T-helper 1 cell treated with Interleukin-12 subunit alpha and Interleukin-12 subunit beta and Interleukin-4 antibody, amounts not matched to agents 30 μg/mL and 1 μg/mL, for 36 hours (primary cell): Measurements from ENCODE around the gene ZNF423.

Experiments
- H3K27ac Mint-ChIP-seq: one replicate; pipeline ENCODE4 v1.8.0; 2021; ENCODE audit warnings: mild to moderate bottlenecking, mixed read lengths
- H3K27me3 Mint-ChIP-seq: one replicate; pipeline ENCODE4 v1.8.0; 2021; ENCODE audit warnings: low read depth, mixed read lengths
- H3K36me3 Mint-ChIP-seq: one replicate; pipeline ENCODE4 v1.8.0; 2021; ENCODE audit warnings: low read depth, mixed read lengths
- H3K4me1 Mint-ChIP-seq: one replicate; pipeline ENCODE4 v1.8.0; 2021; ENCODE audit warnings: low read depth, mixed read lengths
- H3K4me3 Mint-ChIP-seq: one replicate; pipeline ENCODE4 v1.8.0; 2021; ENCODE audit warnings: mild to moderate bottlenecking, moderate library complexity, mixed read lengths
- H3K9me3 Mint-ChIP-seq: one replicate; pipeline ENCODE4 v1.8.0; 2021; ENCODE audit warnings: mixed read lengths

ZNF423 gene

DNA sequence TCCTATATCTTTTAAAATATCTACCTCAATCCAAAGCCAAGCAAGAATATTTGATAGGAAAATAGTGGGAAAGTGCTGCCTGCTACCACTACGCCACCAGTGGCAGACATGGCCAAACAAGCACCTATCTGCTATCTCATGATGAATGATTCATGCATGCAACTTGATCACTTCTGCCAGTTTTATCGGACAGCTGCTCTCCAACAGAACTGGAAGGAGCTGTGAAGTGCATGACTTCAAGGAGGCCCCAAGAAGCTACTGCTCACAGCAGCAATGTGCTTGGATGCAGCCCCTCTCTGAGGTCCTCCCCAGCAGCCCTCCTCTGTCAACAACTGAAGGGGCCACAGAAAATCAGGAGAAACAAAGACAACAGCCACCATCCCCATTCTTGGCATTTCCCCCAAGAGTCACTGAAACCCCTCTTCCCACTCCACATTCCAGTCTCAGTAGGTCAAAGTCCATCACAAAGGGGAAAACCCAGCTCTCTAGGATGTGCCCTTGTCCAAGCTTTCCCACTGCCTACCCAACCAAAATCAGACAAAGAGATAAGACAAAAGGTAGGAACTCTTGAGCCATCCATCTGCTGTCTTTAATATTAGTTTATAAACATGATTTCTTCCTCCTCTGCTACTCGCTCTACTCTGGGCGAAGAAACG, 267.1 kb downstream of the ZNF423 start:
- no peak overlapping the region for H3K27ac Mint-ChIP-seq
- H3K27me3 Mint-ChIP-seq: no peaks in the 10 kb centered on the region
- H3K9me3 Mint-ChIP-seq: no peaks in the 10 kb centered on the region
- no peaks in the 10 kb centered on the region for H3K4me1 Mint-ChIP-seq
- no peak overlapping the region for H3K4me3 Mint-ChIP-seq
- H3K36me3 Mint-ChIP-seq: no peaks in the 10 kb centered on the region

GRCh38 chr16:49588026-49588425, 267.9 kb downstream of the ZNF423 start:
- H3K4me1 Mint-ChIP-seq: no peaks in the 10 kb centered on the region
- no peaks in the 10 kb centered on the region for H3K36me3 Mint-ChIP-seq
- H3K4me3 Mint-ChIP-seq: no peak overlapping the region
- no peaks in the 10 kb centered on the region for H3K9me3 Mint-ChIP-seq
- H3K27me3 Mint-ChIP-seq: no peaks in the 10 kb centered on the region
- no peak overlapping the region for H3K27ac Mint-ChIP-seq

- Mint-ChIP-seq H3K4me3 (no peak overlapping the region), H3K4me1 (no peaks in the 10 kb centered on the region), H3K36me3 (no peaks in the 10 kb centered on the region), H3K27me3 (no peaks in the 10 kb centered on the region), H3K9me3 (no peaks in the 10 kb centered on the region), H3K27ac (no peak overlapping the region)
Observed at GRCh38 chr16:49587511-49587910, 268.4 kb downstream of the ZNF423 start.

GRCh38 chr16:49586466-49587450, 269.2 kb downstream of the ZNF423 start:
- Mint-ChIP-seq H3K9me3 (no peaks in the 10 kb centered on the region), H3K4me3 (no peak overlapping the region), H3K4me1 (no peaks in the 10 kb centered on the region), H3K27me3 (no peaks in the 10 kb centered on the region), H3K27ac (no peak overlapping the region), H3K36me3 (no peaks in the 10 kb centered on the region)

DNA sequence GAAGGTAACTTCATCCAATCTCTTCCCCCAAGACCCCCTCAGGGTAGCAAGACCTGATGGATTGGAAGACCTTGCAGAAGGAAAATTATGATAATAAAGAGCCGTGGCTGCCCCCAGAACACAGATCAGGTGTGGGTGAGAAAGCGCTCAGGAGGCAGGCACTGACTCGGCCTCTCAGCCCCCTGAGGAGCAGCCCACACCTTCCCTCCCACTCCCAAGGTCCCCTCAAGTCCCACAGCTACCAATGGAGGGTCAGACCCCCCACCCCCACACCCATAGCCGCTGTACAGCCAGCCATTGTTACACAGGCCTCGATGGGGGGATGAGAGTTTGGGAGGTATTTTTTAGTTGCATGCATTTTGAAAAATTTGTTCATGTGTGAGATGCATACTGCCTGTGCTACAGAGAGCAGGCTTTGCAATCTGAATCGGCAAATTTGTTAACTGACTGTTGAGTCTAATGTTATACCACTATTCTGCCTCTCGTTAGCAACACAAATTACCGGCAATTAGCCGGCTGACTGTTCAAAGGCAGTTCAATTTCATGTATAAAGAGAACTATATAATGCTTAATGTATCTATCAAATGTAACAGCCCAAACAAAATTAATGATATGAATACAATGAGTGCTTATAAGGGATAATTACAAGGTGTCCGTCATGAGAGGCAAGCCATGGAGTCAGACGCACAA, 270.6 kb downstream of the ZNF423 start:
- Mint-ChIP-seq H3K36me3 (no peaks in the 10 kb centered on the region), H3K4me1 (no peaks in the 10 kb centered on the region), H3K4me3 (no peak overlapping the region), H3K9me3 (no peaks in the 10 kb centered on the region), H3K27me3 (no peaks in the 10 kb centered on the region), H3K27ac (no peak overlapping the region)

DNA sequence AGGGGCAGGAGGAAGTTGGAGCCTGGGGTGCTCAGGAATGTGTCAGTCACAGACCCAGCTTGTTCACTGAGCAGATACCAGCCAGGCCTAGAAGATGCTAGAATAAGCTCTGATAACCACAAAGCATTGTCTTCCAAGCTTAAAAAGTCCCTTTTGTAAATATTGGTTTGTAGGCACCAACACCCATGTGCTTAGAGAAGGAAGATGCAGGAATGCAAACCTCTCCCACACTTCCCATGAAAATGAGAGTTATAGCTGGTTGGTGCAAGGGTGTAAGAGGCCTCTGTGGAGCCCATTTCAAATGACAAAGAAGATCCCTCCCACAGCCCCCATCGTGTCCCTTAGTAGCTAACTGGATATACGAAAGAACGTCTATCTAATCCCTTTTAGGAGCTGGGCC, 272.0 kb downstream of the ZNF423 start:
- Mint-ChIP-seq H3K4me1 (no peaks in the 10 kb centered on the region), H3K9me3 (no peaks in the 10 kb centered on the region), H3K36me3 (no peaks in the 10 kb centered on the region), H3K27ac (no peak overlapping the region), H3K4me3 (no peak overlapping the region), H3K27me3 (no peaks in the 10 kb centered on the region)

DNA sequence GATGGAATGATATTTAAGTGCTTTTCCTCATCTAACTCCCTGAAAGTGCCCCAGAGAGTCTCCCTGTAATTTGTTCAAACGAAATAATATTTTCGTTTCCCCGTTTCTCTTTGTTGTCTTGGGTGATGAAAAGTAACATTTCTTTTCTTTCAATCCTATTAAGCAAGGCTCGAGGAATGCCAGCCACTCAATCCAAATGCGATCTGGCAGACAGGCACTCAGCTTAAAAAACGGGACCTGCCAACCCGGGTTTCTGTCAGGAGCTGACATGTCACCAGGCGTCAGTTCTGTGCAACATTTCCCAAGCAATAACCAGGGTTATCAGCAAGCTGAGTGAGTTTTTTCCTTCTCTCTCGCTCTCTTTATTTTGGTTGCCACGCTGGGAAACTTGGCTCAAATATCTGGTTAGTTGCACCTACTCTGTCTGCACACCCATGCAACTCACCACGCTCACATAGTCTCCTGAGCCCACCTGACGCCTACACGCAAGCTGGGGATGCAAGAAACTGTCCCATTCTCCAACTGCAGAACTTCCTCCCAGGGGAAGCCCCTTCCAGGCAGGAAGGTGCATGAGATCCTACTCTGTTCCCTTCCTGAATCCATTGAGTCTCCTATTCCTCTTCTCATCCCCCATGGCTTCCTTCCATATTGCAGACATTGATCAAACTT, 274.1 kb downstream of the ZNF423 start:
- Mint-ChIP-seq H3K27ac (no peak overlapping the region), H3K4me1 (no peaks in the 10 kb centered on the region), H3K36me3 (no peaks in the 10 kb centered on the region), H3K4me3 (no peak overlapping the region), H3K27me3 (no peaks in the 10 kb centered on the region), H3K9me3 (no peaks in the 10 kb centered on the region)

- Mint-ChIP-seq H3K27me3 (no peaks in the 10 kb centered on the region), H3K9me3 (no peaks in the 10 kb centered on the region), H3K36me3 (no peaks in the 10 kb centered on the region)
Observed at GRCh38 chr16:49580751-49581303, 275.1 kb downstream of the ZNF423 start.

GRCh38 chr16:49578435-49579024, 277.4 kb downstream of the ZNF423 start:
- Mint-ChIP-seq H3K36me3 (no peaks in the 10 kb centered on the region), H3K4me1 (no peaks in the 10 kb centered on the region), H3K27ac (no peak overlapping the region), H3K27me3 (no peaks in the 10 kb centered on the region), H3K9me3 (no peaks in the 10 kb centered on the region), H3K4me3 (no peak overlapping the region)

More at GRCh38 chr16:49580751-49581303, 275.1 kb downstream of the ZNF423 start:
- no peaks in the 10 kb centered on the region for H3K4me1 Mint-ChIP-seq
- H3K4me3 Mint-ChIP-seq: no peak overlapping the region
- no peak overlapping the region for H3K27ac Mint-ChIP-seq

DNA sequence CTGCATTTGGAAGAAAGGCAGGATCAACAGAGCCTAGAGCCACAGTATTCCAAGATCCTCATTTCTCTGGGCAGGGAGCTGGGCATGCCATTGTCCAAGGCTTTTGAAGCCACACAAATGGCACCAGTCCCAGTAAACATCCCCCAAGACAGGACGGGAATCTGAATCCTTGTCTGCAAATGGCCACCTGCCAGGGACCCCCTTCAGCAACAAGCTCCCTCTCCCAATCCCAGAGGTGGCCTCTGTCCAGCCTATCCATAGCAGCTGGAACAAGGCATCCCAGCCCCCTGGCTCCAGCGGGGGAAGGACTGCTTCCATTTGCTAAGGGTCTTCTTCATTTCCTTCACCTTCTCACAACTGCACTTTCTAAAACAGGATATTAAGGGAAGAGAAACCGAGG, 277.9 kb downstream of the ZNF423 start:
- Mint-ChIP-seq H3K4me1 (no peaks in the 10 kb centered on the region), H3K36me3 (no peaks in the 10 kb centered on the region), H3K27ac (no peak overlapping the region), H3K9me3 (no peaks in the 10 kb centered on the region), H3K27me3 (no peaks in the 10 kb centered on the region), H3K4me3 (no peak overlapping the region)

GRCh38 chr16:49576941-49577340, 279.0 kb downstream of the ZNF423 start:
- Mint-ChIP-seq H3K4me1 (no peaks in the 10 kb centered on the region), H3K27me3 (no peaks in the 10 kb centered on the region), H3K36me3 (no peaks in the 10 kb centered on the region), H3K9me3 (no peaks in the 10 kb centered on the region), H3K4me3 (no peak overlapping the region), H3K27ac (no peak overlapping the region)

DNA sequence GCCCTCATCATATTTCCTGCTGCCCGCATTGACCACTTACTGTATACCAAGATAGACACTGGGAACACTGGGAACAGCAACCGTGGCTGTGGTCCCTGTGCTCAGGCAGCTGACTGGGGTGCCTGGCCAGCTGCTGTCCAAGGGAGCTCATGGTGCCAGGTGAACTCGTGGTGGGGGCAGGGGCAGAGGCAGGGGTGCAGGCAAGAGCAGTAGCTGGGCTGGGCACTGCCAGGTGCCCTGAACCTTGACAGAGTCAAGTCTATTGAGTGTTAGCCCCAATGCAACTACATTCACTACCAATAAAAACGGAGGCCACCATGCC, 279.8 kb downstream of the ZNF423 start:
- Mint-ChIP-seq H3K27me3 (no peaks in the 10 kb centered on the region), H3K4me1 (no peaks in the 10 kb centered on the region), H3K27ac (no peak overlapping the region), H3K9me3 (no peaks in the 10 kb centered on the region), H3K4me3 (no peak overlapping the region), H3K36me3 (no peaks in the 10 kb centered on the region)

GRCh38 chr16:49575346-49576172, 280.4 kb downstream of the ZNF423 start:
- no peaks in the 10 kb centered on the region for H3K9me3 Mint-ChIP-seq
- H3K36me3 Mint-ChIP-seq: no peaks in the 10 kb centered on the region
- no peaks in the 10 kb centered on the region for H3K27me3 Mint-ChIP-seq
- no peaks in the 10 kb centered on the region for H3K4me1 Mint-ChIP-seq
- H3K4me3 Mint-ChIP-seq: no peak overlapping the region
- H3K27ac Mint-ChIP-seq: no peak overlapping the region
